K562 (cell line): Measurements from ENCODE around the gene PSMD8. TPM values are rescaled to one million over a fixed set of nuclear protein-coding genes. Genes with fewer than 3 reads are reported as not detected.

Experiments
- ATAC-seq: fragments of 200-7000 bp; cut with Tn5 transposase; 3 replicates; pipeline ENCODE4 v1.9.1; 2020; ENCODE audit warnings: moderate library complexity
- BruUV-seq: library from RNA; stranded (reverse); fragments of 400-500 nt; replicated peaks from 2 replicates; lab custom pipeline; 2021; lab: Mats Ljungman, UMichigan
- CTCF ChIA-PET: fragments of 300-600 bp; formaldehyde crosslinking; extraction: SDS; loops from one replicate; lab custom pipeline; 2021; ENCODE audit warnings: low intra/inter-chr PET ratio; lab: Yijun Ruan, JAX
- POLR2A ChIA-PET: fragments of 300-600, 350-650 bp; sonication (Branson Sonifier 250); formaldehyde crosslinking; extraction: SDS; loops from one replicate; lab custom pipeline; 2021; ENCODE audit warnings: antibody characterized with exemption, inconsistent platforms; lab: Yijun Ruan, JAX
- DNase-seq, 4 experiments: peaks; one replicate each; pipeline versions ENCODE4 v3.0.0 to v3.0.0-alpha.2; 2011 to 2018; ENCODE audit warnings: low spot score in 3 of 4, mixed read lengths in 3 of 4; ENCODE audit errors: extremely low read depth in 1 of 4
- FAIRE-seq: peaks from 2 replicates; lab custom pipeline; 2011; peaks lifted over from hg19 to GRCh38; lab: Jason Lieb, UNC
- H2AFZ ChIP-seq: 2 replicates; pipeline ENCODE4 v1.6.0; 2011; ENCODE audit warnings: low read depth, low read length, control low read depth, inconsistent platforms
- H3K27ac ChIP-seq: fragments of 200-600 bp; 3 replicates; pipeline ENCODE4 v1.8.0; 2011; ENCODE audit warnings: low read depth, mild to moderate bottlenecking, control low read depth, inconsistent platforms, low read length, moderate library complexity, mixed read lengths; ENCODE audit errors: extremely low read depth
- H3K27me3 ChIP-seq, 2 experiments: fragments of 300-600 bp in 1 of 2; 2 replicates in 1 of 2; 3 replicates in 1 of 2; pipeline versions ENCODE4 v1.6.0 to v1.8.0; 2011; ENCODE audit warnings: inconsistent platforms in 2 of 2, low read length in 2 of 2, mild to moderate bottlenecking in 1 of 2, mixed read lengths in 1 of 2, moderate library complexity in 1 of 2; ENCODE audit not compliant: control insufficient read depth in 2 of 2, insufficient read depth in 2 of 2
- H3K36me3 ChIP-seq: fragments of 300-600 bp; 3 replicates; pipeline ENCODE4 v1.8.0; 2011; ENCODE audit warnings: mild to moderate bottlenecking, low read length, inconsistent platforms; ENCODE audit not compliant: control insufficient read depth, insufficient read depth
- H3K4me1 ChIP-seq, 2 experiments: fragments of 200-600 bp in 1 of 2; replicated peaks in 1 of 2; 2 replicates in 1 of 2; 3 replicates in 1 of 2; pipeline versions ENCODE4 v1.5.1 to v1.8.0; 2011; ENCODE audit warnings: inconsistent platforms in 2 of 2, low read length in 2 of 2, mild to moderate bottlenecking in 1 of 2, mixed read lengths in 1 of 2, moderate library complexity in 1 of 2; ENCODE audit not compliant: control insufficient read depth in 2 of 2, insufficient read depth in 2 of 2
- H3K4me2 ChIP-seq: 2 replicates; pipeline ENCODE4 v1.6.1; 2011; ENCODE audit warnings: low read length, control low read depth, inconsistent platforms, mixed read lengths; ENCODE audit not compliant: insufficient read depth
- H3K4me3 ChIP-seq: fragments of 200-600 bp; sonication (generic), shearing (Covaris generic); 2 replicates; pipeline ENCODE4 v1.5.1; 2016; ENCODE audit warnings: control low read depth, inconsistent platforms
- H3K79me2 ChIP-seq: fragments of 200-600 bp; 3 replicates; pipeline ENCODE4 v1.8.0; 2011; ENCODE audit warnings: low read length, inconsistent platforms; ENCODE audit not compliant: control insufficient read depth, insufficient read depth
- H3K9ac ChIP-seq, 2 experiments: 2 replicates each; pipeline versions ENCODE4 v1.6.0 to v1.6.1; 2011; ENCODE audit warnings: low read depth in 2 of 2, low read length in 2 of 2, control low read depth in 1 of 2, inconsistent platforms in 1 of 2, mild to moderate bottlenecking in 1 of 2, mixed read lengths in 1 of 2; ENCODE audit not compliant: insufficient read depth in 1 of 2
- H3K9me1 ChIP-seq: one replicate; pipeline ENCODE4 v1.6.0; 2011; ENCODE audit warnings: inconsistent platforms, mild to moderate bottlenecking, low read length, moderate library complexity; ENCODE audit not compliant: control insufficient read depth, insufficient read depth
- H3K9me3 ChIP-seq: replicated peaks from 2 replicates; pipeline ENCODE4 v1.5.1; 2011; ENCODE audit warnings: low read depth, low read length, inconsistent platforms; ENCODE audit not compliant: control insufficient read depth, insufficient read depth
- H4K20me1 ChIP-seq: replicated peaks from 2 replicates; pipeline ENCODE4 v1.6.1; 2011; ENCODE audit warnings: low read length, inconsistent platforms, mixed read lengths; ENCODE audit not compliant: control insufficient read depth, insufficient read depth
- CBFA2T2 ChIP-seq: fragments of 450-650 bp; conservative IDR thresholded peaks from 2 replicates; pipeline ENCODE4 v1.6.1; 2017; ENCODE audit warnings: mild to moderate bottlenecking
- KAT8 ChIP-seq: fragments of 450-650 bp; IDR thresholded peaks from 2 replicates; pipeline ENCODE4 v1.6.1; 2016; ENCODE audit warnings: low read depth, mild to moderate bottlenecking
- PPARD ChIP-seq: fragments of 250-450 bp; sonication (Bioruptor Pico); IDR thresholded peaks from 2 replicates; pipeline ENCODE4 v1.8.0; 2022; ENCODE audit warnings: inconsistent platforms, mild to moderate bottlenecking, moderate library complexity
- TOE1 ChIP-seq, 2 experiments: fragments of 450-650 bp in 1 of 2; sonication (generic) in 1 of 2; formaldehyde crosslinking in 1 of 2; IDR thresholded peaks; 2 replicates each; pipeline versions ENCODE4 v1.7.1 to v1.8.0; 2016 to 2022; ENCODE audit warnings: borderline replicate concordance in 2 of 2, mild to moderate bottlenecking in 2 of 2, antibody characterized with exemption in 1 of 2, inconsistent platforms in 1 of 2, low read depth in 1 of 2, missing genetic modification reagents in 1 of 2, moderate library complexity in 1 of 2
- TSC22D4 ChIP-seq: fragments of 450-650 bp; IDR thresholded peaks from 2 replicates; pipeline ENCODE4 v1.6.1; 2016; ENCODE audit warnings: missing genetic modification characterization, missing biosample characterization, control low read depth
- ZNF212 ChIP-seq: fragments of 450-650 bp; formaldehyde crosslinking; IDR thresholded peaks from 2 replicates; pipeline ENCODE4 v1.4.0; 2020; ENCODE audit warnings: mild to moderate bottlenecking
- WGBS: fragments of 100-300 bp; shearing (Covaris generic); methylation state at CpG from one replicate; pipeline ENCODE4 v1.1.6; 2016; ENCODE audit warnings: low coverage, mixed read lengths; ENCODE audit not compliant: insufficient coverage; ENCODE audit errors: missing lambda C conversion rate; 5-methylcytosine and 5-hydroxymethylcytosine counted together
- in situ Hi-C: fragments of 300-500 bp; cut with MboI; formaldehyde crosslinking; loops from 4 replicates; pipeline ENCODE4 v1.15.0; 2018; ENCODE audit warnings: inconsistent platforms, mixed read lengths
- intact Hi-C: fragments of 100-400 bp; cut with micrococcal nuclease; formaldehyde crosslinking; loops from 2 replicates; pipeline ENCODE4 v1.14.2; 2022
- polyA plus RNA-seq, 8 experiments: library from polyadenylated mRNA; depleted of rRNA in 4 of 8; stranded (reverse) in 5 of 8; unstranded in 3 of 8; fragments of >200 nt; fragmentation: Nextera tagmentation in 2 of 8; fragmentation: Illumina TruSeq in 1 of 8; extraction: Ambion mirVana in 2 of 8; extraction: Trizol in 1 of 8; gene quantifications; 2 replicates each; pipeline versions ENCODE4 v1.2.1 to v1.2.3, GENCODE V29; 2011 to 2014; ENCODE audit warnings: inconsistent platforms in 1 of 8, missing spikeins in 1 of 8
- total RNA-seq, 7 experiments: library from RNA; depleted of rRNA in 6 of 7; stranded (reverse); fragments of >200 nt in 6 of 7; fragmentation: Illumina TruSeq in 2 of 7; extraction: Trizol in 2 of 7; gene quantifications; 2 replicates each; pipeline versions ENCODE4 v1.2.1 to v1.2.3, GENCODE V29; 2011 to 2021; ENCODE audit warnings: low replicate concordance in 1 of 7
- TF ChIP-seq, protein P1 (sequence below), 2 experiments: fragments of 450-650 bp; formaldehyde crosslinking in 1 of 2; IDR thresholded peaks; 2 replicates each; pipeline versions ENCODE4 v1.4.0 to v1.6.1; 2014 to 2020; ENCODE audit warnings: mild to moderate bottlenecking in 2 of 2, borderline replicate concordance in 1 of 2, low read depth in 1 of 2
- TF ChIP-seq, protein P2 (sequence below): sonication (generic); formaldehyde crosslinking; IDR thresholded peaks from 2 replicates; pipeline ENCODE4 v1.5.0; 2020; ENCODE audit warnings: missing genetic modification reagents
- TF ChIP-seq, protein P3 (sequence below): fragments of 450-650 bp; formaldehyde crosslinking; IDR thresholded peaks from 2 replicates; pipeline ENCODE4 v1.4.0; 2020; ENCODE audit warnings: mild to moderate bottlenecking, mixed read lengths

PSMD8 gene
- total and polyA plus RNA-seq, 9 of the 15 experiments (the other 6 are each of a cell fraction or from before 2014, with no cell fraction given): 130 to 583 (median 315) TPM

DNA sequence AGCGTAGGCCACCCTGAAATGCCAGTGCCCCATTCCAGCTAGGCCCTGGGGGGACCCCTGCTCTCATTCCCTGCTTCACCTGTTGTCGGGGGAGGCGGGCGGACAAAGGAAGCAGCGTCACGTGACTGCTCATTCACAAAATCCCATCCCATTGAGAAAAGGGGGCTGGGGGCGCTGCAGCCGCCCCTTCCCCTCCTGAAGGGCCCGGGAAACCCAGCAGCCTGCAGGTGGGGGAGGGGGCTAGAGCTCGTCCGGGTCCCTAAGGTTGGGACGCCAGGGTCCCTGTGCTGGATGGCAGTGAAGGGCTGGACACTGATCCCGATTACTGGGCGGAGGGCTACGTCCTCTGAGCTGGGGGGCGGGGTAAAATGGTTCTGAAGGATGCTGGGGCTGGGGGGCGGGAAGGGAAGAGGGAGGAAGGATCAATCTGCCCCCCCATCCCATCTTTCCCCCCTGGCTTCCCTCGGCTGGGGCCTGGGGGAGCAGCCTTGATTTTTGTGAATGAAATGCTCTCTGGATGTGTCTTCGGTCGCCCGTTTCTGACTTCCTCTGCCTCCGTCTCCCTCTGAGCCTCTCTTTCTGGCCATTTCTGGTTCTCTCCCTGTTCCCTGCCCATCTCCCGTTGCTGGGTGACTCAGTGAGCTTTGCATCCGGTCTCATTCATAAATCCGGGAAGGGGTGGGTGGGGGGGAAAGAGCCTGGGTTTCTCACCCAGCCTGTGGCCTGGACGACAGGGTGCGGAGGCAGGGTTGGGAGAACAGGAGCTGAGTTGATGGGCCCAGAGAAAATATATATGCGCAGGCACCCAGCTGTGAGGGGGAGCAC lies 14.9 kb downstream of the PSMD8 start:
- no TSS peak for BruUV-seq
- Histone ChIP-seq H3K79me2 (0 out of 3 replicates have a peak, but pooled peaks cover 2% of the 10 kb centered on the region), H4K20me1 (no peaks in the 10 kb centered on the region), H3K27ac (no peak overlapping the region), H3K4me3 (no peak overlapping the region), H3K4me2 (no peak overlapping the region), H3K36me3 (peaks cover 21% of the 10 kb centered on the region; the same call in 1 of the 3 replicates), H3K4me1 (peaks cover 16 to 68% of the 10 kb centered on the region in 2 experiments; a peak in 4 of 5 replicates), H3K9ac (peak overlapping the region in 1 of 2 experiments; percentile 21; a peak in 1 of 4 replicates), H3K9me3 (no peaks in the 10 kb centered on the region), H2AFZ (no peak overlapping the region), H3K9me1 (no peaks in the 10 kb centered on the region), H3K27me3 (no peaks in the 10 kb centered on the region)
- ChIA-PET CTCF (no interaction called here), POLR2A (interaction anchor here (0.6 to 1.1 kb wide), 5 partner anchors 8 to 15 kb away, joined by 3 to 4 read pairs (median 3); partner anchors contain the start of gene PSMD8)
- intact Hi-C loops: loop anchor here (5.0 kb wide), 2 partner anchors 52 to 147 kb away; partner anchors contain the start of gene CATSPERG
- no peak for DNase-seq
- FAIRE-seq: no peak
- in situ Hi-C loops: no loop called here
- ATAC-seq: no peak
- WGBS: 28% methylated on average over 15 of the region's 28 CpGs
- TF ChIP-seq KAT8 (no peak), ZNF212 (no peak), CBFA2T2 (peak; percentile 41), TSC22D4 (tag) (no peak), PPARD (CRISPR knock-in tag) (no peak), TOE1 (IDR thresholded peaks at IDR 0.05; ENCODE audit: borderline replicate concordance) (peak; percentile 79; the same call in 1 of the 2 replicates), TOE1 (CRISPR knock-in tag; IDR thresholded peaks at IDR 0.05; ENCODE audit: borderline replicate concordance, low read depth) (no peak)
- TF ChIP-seq, protein P1, sequence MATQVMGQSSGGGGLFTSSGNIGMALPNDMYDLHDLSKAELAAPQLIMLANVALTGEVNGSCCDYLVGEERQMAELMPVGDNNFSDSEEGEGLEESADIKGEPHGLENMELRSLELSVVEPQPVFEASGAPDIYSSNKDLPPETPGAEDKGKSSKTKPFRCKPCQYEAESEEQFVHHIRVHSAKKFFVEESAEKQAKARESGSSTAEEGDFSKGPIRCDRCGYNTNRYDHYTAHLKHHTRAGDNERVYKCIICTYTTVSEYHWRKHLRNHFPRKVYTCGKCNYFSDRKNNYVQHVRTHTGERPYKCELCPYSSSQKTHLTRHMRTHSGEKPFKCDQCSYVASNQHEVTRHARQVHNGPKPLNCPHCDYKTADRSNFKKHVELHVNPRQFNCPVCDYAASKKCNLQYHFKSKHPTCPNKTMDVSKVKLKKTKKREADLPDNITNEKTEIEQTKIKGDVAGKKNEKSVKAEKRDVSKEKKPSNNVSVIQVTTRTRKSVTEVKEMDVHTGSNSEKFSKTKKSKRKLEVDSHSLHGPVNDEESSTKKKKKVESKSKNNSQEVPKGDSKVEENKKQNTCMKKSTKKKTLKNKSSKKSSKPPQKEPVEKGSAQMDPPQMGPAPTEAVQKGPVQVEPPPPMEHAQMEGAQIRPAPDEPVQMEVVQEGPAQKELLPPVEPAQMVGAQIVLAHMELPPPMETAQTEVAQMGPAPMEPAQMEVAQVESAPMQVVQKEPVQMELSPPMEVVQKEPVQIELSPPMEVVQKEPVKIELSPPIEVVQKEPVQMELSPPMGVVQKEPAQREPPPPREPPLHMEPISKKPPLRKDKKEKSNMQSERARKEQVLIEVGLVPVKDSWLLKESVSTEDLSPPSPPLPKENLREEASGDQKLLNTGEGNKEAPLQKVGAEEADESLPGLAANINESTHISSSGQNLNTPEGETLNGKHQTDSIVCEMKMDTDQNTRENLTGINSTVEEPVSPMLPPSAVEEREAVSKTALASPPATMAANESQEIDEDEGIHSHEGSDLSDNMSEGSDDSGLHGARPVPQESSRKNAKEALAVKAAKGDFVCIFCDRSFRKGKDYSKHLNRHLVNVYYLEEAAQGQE (IDR thresholded peaks at IDR 0.05; ENCODE audit: borderline replicate concordance): 0 out of 2 replicates have a peak, but pooled peaks have one; percentile 5
- TF ChIP-seq, protein P1 (CRISPR knock-in tag; IDR thresholded peaks at IDR 0.05; ENCODE audit: low read depth): no peak
- TF ChIP-seq, protein P2, sequence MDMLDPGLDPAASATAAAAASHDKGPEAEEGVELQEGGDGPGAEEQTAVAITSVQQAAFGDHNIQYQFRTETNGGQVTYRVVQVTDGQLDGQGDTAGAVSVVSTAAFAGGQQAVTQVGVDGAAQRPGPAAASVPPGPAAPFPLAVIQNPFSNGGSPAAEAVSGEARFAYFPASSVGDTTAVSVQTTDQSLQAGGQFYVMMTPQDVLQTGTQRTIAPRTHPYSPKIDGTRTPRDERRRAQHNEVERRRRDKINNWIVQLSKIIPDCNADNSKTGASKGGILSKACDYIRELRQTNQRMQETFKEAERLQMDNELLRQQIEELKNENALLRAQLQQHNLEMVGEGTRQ (CRISPR knock-in tag): peak; percentile 77
- TF ChIP-seq, protein P3, sequence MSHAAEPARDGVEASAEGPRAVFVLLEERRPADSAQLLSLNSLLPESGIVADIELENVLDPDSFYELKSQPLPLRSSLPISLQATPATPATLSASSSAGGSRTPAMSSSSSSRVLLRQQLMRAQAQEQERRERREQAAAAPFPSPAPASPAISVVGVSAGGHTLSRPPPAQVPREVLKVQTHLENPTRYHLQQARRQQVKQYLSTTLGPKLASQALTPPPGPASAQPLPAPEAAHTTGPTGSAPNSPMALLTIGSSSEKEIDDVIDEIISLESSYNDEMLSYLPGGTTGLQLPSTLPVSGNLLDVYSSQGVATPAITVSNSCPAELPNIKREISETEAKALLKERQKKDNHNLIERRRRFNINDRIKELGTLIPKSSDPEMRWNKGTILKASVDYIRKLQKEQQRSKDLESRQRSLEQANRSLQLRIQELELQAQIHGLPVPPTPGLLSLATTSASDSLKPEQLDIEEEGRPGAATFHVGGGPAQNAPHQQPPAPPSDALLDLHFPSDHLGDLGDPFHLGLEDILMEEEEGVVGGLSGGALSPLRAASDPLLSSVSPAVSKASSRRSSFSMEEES: peak; percentile 81
